H54 (cell line): ENCODE data around the gene NEDD9.
A peak's percentile ranks its signal among the peaks of the same experiment; 100 is the strongest.

ENCODE experiments used
- DNase-seq: peaks from one replicate; pipeline ENCODE4 v3.0.0; 2011; ENCODE audit warnings: low spot score, mixed read lengths; ENCODE audit not compliant: insufficient read length
- FAIRE-seq: peaks from 3 replicates; lab custom pipeline; 2011; peaks lifted over from hg19 to GRCh38; lab: Jason Lieb, UNC
- POLR2A ChIP-seq: IDR thresholded peaks from 2 replicates; pipeline ENCODE4 v1.6.1; 2011; ENCODE audit warnings: low read depth, mild to moderate bottlenecking, low read length

Gene NEDD9

DNA sequence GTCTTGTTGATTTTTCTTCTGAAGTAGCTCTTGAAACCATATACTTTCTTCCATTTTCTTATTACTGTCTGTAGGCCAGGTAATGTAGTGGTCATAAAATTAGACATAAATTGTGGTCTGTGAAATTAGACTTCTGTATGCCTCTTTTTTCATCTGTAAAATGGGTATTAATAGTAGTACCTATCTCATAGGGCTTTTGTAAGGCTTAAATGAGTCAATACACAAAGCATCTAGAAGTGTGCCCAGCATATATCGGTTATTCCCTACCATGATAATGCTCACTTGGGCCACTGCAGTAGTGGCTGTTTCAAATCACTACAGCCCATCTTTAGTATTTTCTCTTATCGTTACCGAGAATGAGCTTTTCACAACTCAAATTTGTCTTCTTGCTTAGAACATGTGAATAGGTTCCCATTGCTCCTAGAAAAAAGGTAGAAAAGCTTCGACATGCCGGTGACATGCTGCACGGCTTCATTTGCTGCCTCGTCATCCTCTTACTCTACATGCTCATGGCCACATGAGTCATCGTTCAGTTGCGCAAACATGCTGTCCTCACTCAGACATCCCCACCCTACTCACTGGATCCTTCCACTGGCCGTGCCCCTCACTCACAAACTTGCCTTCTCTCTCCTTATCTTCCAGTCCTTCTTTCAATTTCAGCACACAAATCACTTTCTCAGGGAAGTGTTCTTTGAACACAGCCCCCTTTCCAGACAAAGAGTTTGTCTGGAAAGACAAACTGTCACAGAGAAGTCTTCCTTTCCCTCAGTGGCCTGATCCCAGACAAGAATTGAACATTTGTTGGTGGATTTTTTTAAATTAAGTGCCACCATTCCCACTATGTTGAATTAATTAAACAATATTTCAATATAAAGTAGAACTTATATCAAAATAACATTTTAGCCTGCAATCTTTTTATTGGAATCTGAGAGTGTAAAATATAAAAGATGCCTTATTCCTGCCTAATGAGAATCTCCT lies 88.8 kb downstream of the NEDD9 start:
- FAIRE-seq, result peak; percentile 89
- peak; percentile 58 for DNase-seq
- TF ChIP-seq POLR2A, result no peak

GRCh38 chr6:11142296-11143027 lies 90.0 kb downstream of the NEDD9 start:
- DNase-seq (no peak), FAIRE-seq (no peak)
- TF ChIP-seq POLR2A, result no peak

- FAIRE-seq (no peak), DNase-seq (no peak)
- TF ChIP-seq POLR2A, result no peak
These were observed 91.2 kb downstream of the NEDD9 start for GRCh38 chr6:11141295-11141694.

GRCh38 chr6:11140056-11140455 lies 92.4 kb downstream of the NEDD9 start:
- DNase-seq, result no peak
- no peak for TF ChIP-seq POLR2A
- FAIRE-seq, result no peak

GRCh38 chr6:11139051-11139960 lies 93.2 kb downstream of the NEDD9 start:
- FAIRE-seq (no peak), DNase-seq (no peak)

DNA sequence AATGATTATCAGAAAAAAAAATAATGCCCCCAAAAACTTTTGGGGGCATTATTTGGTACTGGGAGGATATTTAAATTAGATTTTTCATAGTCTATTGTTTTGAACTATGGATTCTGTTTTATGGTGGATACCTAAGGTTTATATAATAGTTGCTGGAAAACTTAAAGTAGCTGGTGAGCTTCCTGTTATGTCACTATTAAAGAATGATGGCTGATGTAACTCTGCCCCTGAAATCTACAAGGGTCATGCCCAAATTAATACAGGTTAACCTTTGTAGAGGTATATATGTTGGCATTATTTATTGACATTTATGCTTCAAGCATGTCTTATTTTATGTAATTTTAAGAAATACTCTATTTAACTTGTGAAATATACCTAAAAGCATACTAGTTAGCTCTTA lies 95.7 kb downstream of the NEDD9 start:
- FAIRE-seq, result peak; percentile 27
- DNase-seq, result no peak
- TF ChIP-seq POLR2A, result no peak

More at GRCh38 chr6:11139051-11139960, 93.2 kb downstream of the NEDD9 start:
- no peak for TF ChIP-seq POLR2A
